GM21619 (cell line): Measurements from ENCODE around the gene EGFR.

ENCODE experiments used
- ATAC-seq: cut with Tn5 transposase; IDR thresholded peaks from one replicate; pipeline ENCODE4 v1.9.1; 2021; ENCODE audit not compliant: unreplicated experiment

Gene EGFR

GRCh38 chr7:55006499-55006898 is 12.3 kb upstream of the EGFR start:
- no peak for ATAC-seq

GRCh38 chr7:55013851-55014250 is 5.0 kb upstream of the EGFR start:
- ATAC-seq, result no peak

DNA sequence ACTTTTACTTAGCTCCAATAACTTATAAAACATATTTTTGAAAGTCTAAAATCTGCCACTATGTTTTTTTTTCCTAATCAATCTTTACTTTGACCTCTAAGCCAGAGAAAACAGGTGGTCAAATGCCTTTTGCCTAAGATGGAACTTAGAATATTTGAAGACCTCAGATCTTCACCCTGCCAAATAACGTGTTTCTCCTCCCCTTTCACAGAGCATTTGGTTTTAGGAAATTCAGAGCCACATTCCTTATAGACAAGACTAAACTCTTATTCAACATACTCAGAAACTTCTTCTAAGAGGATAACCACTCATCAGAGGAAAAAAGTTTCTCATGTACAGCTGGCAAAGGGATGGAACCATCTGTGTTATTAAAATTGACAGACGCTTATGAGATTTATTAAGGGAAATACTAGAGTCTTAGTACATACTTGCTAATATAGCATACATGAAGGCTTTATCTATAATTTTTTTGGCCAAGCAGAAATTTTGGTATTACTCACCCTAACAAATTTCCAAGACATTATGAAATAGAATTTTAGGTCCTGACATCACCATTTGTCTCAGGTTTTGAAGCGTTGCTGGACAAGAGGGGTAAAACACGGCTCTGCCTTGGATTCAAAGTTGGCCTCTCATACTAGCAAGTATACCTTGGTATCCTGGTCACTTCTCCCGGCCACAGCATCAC is 2.6 kb upstream of the EGFR start:
- no peak for ATAC-seq

GRCh38 chr7:55016746-55017090 is 2.1 kb upstream of the EGFR start:
- no peak for ATAC-seq

- ATAC-seq, result no peak
Observed at GRCh38 chr7:55017841-55018240, 976 bp upstream of the EGFR start.

GRCh38 chr7:55019191-55019690 is 424 bp downstream of the EGFR start:
- no peak for ATAC-seq

GRCh38 chr7:55019691-55020465 is 1.1 kb downstream of the EGFR start:
- ATAC-seq, result no peak

DNA sequence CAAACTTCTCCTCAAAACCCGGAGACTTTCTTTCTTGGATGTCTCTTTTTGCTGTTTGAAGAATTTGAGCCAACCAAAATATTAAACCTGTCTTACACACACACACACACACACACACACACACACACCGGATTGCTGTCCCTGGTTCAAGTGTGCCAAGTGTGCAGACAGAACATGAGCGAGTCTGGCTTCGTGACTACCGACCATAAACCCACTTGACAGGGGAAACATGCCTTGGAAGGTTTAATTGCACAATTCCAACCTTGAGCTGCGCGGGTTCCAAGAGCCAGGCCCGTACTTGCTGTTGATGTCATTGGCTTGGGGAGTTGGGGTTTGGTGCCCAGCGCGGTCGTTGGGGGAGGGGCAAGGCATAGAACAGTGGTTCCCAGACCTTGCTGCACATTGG is 1.7 kb downstream of the EGFR start:
- no peak for ATAC-seq

DNA sequence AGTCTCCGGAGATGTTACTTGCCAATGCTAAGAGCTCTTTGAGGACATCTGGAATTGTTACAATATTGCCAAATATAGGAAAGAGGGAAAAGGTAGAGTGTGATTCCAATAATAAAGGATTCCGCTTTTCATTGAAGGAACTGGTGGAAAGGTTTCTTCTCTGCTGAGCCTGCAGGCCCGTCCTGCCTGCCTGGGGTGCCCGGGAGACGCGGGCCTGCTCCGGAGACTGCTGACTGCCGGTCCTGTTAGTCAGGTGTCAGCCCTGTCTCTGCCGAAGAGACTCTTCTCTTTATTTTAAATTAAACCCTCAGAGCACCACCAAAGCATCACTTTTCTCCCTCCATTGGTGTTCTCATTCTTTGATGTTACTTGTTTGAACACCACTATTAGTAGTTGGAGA is 2.2 kb downstream of the EGFR start:
- no peak for ATAC-seq

- ATAC-seq, result no peak
Observed at GRCh38 chr7:55022002-55022985, 3.5 kb downstream of the EGFR start.

GRCh38 chr7:55023841-55024505 is 5.2 kb downstream of the EGFR start:
- no peak for ATAC-seq

- ATAC-seq, result no peak
Observed at GRCh38 chr7:55024776-55025175, 6.0 kb downstream of the EGFR start.

GRCh38 chr7:55026086-55026790 is 7.4 kb downstream of the EGFR start:
- no peak for ATAC-seq

DNA sequence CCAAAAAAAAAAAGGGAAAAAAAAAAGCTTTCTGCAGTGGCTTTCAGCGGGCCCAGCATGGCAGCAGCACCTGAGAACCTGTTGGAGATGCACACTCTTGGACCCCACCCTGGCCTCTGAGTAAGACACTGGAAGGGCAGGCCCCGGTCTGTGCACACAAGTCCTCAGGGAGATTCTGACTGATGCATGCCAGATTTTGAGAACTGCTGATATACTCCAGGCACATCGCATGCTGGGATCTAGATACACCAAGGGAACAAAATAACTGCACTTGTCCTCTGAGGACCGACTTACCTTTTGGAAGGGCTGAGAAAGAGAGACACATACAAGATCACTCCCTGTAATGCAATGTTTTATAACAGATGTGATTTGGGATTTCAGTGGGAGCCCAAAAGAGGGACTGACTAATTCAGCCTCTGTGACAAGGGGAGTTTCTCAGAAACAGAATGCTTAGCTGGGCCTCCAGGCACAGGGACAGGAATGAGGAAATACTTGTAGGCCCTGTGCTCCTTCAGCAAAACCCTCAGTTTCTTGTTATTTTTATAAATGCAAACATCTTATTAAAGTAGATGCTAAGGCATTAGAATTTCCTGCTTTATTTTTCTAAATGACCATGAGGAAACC is 8.2 kb downstream of the EGFR start:
- ATAC-seq, result no peak

DNA sequence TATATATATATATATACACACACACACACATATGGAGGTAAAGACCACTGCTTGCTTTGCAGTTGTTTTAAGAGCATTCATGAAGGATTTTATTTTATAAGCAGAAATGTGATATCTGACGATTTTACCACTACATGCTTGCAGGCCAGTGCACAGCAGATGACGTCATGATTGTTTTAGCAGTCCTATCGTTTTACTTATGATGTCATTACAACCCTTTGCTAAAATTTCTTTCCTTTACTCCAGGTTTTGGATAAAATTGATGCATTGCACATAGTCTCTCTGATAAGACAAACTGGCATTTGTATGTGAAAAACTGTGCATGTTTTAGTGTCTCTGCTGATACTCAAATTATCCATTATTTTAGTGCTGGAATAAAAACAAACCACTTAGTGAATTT is 9.2 kb downstream of the EGFR start:
- no peak for ATAC-seq

- no peak for ATAC-seq
Observed at GRCh38 chr7:55030314-55030713, 11.5 kb downstream of the EGFR start.

GRCh38 chr7:55031075-55031474 is 12.3 kb downstream of the EGFR start:
- no peak for ATAC-seq

- ATAC-seq, result no peak
Observed at GRCh38 chr7:55032069-55032699, 13.4 kb downstream of the EGFR start.

DNA sequence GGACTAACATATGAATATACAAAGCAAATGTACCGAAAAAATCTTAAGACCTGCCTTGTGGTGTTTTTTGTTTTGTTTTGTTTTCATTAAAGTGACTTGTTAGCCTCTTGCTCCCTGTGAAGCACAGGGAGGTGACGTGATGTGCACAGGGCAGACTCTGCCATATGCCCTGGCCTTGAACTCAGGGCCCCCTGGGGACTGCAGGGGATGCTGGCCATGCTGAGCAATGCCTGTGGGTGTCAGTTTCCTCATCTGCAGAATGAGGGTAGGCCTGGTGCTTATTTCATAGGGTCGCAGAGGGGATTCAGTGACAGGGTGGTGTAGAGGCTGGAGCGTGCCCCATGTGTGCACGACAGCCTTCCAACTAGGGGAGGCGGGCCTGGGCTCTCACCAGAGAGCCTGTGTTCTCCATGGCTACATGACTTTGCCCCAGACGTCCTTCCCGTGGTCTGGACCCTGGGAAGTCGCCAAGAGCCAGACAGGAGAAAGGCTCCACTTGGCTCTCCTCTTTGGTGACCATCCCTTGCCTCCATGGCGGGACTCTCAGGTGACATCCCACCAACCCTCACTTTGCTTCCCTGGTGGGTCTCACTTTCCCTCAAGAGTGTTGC is 14.5 kb downstream of the EGFR start:
- no peak for ATAC-seq
